Activated gamma-delta T cell (primary cell): Measurements from ENCODE around the gene SLC9A4.

ENCODE experiments used
- DNase-seq: peaks from one replicate; lab custom pipeline; 2025; lab: John Stamatoyannopoulos, UW
- total RNA-seq, 2 donors: gene quantifications; one replicate each; lab custom pipeline; 2026; lab: John Stamatoyannopoulos, UW

Gene SLC9A4, protein sequence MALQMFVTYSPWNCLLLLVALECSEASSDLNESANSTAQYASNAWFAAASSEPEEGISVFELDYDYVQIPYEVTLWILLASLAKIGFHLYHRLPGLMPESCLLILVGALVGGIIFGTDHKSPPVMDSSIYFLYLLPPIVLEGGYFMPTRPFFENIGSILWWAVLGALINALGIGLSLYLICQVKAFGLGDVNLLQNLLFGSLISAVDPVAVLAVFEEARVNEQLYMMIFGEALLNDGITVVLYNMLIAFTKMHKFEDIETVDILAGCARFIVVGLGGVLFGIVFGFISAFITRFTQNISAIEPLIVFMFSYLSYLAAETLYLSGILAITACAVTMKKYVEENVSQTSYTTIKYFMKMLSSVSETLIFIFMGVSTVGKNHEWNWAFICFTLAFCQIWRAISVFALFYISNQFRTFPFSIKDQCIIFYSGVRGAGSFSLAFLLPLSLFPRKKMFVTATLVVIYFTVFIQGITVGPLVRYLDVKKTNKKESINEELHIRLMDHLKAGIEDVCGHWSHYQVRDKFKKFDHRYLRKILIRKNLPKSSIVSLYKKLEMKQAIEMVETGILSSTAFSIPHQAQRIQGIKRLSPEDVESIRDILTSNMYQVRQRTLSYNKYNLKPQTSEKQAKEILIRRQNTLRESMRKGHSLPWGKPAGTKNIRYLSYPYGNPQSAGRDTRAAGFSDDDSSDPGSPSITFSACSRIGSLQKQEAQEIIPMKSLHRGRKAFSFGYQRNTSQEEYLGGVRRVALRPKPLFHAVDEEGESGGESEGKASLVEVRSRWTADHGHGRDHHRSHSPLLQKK
- total RNA-seq, result 0 to 0.09 reads per million in 2 donors

DNA sequence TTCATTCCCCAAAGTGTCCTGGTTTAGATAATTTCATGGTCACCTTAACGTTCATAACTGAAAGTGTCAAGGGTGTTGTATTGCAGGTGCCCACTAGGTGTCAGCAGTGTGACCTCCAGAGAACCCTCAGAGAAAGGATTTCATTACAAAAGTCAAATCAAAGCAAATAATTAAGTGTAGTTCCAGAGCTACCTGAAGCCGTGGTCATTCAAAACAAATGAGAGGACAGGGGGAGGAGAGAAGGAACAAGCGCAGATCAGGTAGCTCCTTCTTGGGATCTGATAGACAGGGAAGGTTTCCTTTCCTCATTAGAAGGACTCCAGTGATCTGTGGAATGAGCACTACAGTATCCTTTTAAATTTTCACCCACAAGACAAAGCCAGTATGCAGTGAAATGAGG lies at the start of gene SLC9A4:
Gene SLC9A4, plus strand, starts transcription at position 207 of the 400 bp plus-strand sequence. CDS start 534 bp downstream, outside the sequence.
- DNase-seq, result no peak

DNA sequence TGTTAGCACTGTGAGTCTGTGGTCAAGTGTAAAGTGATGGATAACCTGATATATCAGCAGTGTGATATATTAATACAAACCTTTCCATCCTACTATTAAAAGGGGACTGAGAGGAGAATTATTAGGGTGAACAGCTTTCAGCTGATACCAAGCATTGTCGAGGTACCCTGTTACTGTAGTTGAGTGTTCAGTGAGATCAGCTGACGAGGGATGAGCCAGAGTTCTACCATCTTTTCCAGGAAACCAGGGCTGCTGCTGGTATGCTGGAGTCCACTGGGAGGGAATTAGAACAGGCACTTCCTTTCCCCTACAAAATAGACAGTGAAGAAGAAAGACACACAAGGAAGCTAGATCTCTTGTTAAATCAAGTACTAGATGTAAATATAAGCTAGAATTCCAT lies 49.7 kb upstream of the SLC9A4 start:
- DNase-seq, result no peak

DNA sequence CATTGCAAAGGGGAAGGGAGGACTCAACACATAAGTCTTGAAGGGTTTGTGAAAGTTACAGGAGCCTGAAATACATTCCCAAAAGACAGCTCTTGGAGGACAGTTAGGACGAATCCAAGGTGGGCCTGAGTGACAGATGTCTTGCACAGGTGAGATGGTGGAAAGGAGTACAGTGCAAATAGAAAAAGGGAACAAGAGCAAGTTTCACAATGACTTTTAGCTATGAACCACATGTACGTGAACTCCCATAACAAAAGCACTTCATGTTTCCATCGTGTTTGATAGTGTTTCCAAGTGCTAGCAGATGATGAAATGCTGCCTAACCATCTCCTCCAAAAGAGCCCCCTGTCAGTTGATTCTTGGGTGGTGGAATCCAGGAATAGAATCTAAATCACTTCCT lies 48.3 kb upstream of the SLC9A4 start:
- DNase-seq, result no peak

DNA sequence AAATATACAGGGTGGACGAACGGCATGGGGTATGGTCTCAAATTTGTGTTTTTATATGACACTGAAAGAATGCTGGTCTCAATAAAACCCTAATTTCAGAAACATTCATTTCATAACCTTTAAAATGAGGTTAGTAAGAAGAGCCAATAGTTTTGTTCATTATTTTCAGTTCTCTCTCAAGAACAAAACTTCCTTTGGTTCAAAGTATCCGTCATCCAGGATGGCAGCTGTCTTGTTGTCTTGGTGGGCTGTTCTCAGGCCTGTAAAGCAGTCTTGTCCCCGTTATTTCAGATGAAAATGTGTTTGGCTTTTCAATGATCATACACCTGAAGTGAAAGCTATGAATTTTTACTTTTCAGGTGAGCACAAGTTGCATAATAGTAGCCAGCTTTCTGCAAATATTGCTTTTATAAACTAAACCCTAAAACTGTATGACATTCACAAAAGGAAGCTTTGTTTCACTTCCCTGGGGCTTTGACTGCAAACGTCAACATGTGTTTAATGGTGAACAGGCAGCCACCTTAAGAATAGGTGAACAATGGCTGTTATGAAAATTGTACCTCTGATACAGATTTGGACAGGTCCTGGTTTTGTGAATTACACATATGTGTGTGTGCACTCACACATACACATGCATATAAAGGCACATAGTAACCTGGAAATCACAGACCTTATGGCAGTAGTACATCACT lies 47.4 kb upstream of the SLC9A4 start:
- DNase-seq, result no peak

DNA sequence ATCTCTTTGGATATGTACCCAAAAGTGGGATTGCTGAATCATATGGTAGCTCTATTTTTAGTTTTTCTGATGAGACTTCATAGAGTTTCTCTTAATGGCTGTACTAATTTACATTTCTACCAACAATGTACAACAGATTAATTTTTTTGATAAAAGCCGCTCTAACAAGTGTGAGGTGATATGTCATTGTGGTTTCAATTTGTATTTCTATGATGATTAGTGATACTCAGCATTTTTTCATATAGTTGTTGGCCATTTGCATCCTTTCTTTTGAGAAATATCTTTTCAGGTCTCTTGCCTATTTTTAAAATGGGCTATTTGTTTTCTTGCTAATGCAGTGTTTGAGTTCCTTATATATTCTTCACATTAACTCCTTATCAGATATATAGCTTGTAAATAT lies 45.8 kb upstream of the SLC9A4 start:
- DNase-seq, result no peak

DNA sequence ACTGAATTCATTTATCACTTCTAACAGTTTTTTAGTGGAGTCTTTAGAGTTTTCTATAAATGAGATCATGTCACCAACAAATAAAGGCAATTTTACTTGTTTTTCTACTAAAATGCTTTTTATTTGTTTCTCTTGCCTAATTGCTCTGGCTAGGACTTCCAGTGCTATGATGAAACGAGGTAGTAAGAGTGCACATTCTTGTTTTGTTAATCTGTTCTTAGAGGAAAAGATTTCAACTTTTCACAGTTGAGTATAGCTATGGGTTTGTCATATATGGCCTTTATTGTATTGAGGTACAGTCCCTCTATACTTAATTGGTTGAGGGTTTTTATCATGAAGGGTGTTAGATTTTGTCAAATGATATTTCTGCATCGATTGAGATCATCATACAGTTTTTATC lies 44.5 kb upstream of the SLC9A4 start:
- DNase-seq, result no peak

DNA sequence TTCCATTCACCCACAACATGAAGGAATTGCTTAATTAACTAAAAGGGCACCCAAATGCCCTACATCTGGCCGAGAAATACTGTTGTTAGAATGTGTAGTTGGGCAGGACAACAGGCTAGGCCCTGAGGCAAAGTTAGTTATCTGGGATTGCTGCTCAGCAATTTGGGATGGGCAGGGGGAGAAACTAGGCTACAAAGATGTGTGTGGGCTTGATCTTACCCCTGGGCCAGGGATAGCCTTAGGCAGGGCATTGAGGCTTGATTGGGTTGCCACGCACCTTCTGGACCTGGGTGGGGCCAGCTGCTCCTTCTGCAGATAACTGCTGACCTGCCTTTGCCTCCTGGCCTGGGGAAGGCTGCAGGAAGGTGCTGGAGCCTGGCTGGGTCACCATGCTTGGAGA lies 40.6 kb upstream of the SLC9A4 start:
- no peak for DNase-seq

DNA sequence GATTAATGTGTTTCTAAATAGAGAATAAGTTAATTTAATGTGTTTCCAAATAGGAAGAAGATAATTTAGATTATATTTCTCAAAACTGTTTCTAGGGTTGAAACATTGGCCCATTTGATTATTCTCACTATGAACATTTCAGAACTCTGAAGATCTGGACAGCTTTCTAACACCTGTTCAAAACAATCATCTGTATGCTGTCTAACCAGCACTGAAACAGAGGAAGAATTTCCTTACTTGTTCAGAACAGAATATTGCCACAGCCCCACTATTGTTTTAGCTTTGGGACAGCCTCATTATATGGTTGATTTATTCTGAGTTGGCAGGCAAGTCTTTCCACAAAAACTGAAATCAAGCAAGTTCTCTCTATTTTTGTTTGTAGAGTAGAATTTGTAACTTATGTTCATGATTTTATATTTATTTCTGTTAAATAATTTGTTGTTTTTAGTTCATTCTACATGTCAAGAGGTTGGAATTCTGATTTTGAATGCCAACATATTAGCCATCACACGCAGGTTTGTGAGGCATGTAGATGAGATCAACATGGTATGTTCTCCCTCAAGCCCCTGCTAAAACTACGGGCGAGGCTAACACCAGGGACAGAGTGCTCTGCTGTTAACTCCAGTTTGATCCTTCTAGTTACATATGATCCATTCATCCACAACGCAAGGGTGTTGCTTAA lies 38.9 kb upstream of the SLC9A4 start:
- no peak for DNase-seq

DNA sequence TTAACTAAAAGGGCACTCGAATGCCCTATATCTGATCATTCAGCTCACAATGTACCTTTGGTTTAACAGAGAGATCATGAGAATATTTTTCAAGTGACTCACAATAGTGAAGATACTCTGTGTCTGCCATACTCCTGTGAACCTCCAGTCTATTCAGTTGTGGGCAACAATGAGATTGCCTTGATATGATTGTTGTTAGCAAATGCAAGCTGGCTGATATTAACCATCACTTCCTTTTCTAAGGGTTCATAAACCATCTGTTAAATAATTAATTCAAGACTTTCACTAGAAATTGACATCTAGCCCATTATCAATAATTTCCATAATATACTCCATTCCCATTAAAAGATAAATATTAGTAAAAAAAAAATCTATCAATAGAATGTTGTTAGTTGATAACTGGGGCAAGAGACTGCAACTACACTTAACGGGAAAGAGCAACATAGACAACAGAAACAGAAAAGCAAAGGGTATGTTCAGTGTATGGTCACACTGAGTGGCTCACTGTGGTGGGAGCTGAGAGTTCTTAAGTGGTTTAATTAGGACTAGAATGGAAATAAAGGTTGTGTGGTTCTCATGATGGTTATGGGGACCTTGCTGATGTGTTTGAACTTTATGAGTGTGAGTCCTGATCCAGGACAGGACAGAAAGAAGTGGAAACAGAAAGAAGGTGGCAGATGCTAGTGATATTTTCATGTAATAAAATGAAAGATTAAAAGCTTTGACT lies 38.2 kb upstream of the SLC9A4 start:
- DNase-seq, result no peak

DNA sequence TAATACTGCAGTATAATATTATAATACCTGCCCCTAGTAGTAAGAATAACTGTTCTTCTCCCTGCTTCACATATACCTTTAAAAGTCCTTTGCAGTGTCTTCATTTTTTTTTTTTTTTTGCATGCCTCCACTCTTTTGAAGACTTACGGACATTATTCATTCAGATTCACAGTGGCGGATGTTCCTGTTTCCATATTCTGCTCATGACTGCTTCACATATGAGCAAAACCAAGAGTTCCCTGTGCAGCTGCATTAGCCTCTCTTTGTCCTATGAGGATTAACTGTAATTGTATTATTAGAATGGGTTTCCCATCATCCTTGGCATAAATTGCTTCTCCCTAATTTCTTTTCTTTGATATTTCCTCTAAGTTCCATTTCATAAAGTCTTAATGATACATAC lies 37.3 kb upstream of the SLC9A4 start:
- DNase-seq, result no peak

DNA sequence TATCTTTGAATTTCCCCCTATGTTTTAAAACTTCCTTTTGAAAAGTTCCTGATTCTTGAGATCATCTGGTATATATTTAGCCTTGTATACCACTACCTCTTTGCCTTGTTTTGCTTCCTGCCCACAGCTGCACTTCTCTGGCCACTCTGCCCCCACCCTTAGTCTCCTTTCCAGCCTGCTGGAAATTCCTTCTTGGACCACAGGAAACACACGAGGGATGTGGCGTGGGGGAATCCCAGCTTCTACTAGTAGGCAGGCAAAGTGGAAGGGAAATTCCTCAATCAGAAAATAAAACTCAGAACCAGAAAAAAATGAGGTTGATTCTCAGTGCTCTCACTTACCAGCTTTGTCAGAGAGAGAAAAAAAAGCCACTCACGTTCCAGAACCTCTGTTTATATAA lies 36.7 kb upstream of the SLC9A4 start:
- DNase-seq, result no peak

DNA sequence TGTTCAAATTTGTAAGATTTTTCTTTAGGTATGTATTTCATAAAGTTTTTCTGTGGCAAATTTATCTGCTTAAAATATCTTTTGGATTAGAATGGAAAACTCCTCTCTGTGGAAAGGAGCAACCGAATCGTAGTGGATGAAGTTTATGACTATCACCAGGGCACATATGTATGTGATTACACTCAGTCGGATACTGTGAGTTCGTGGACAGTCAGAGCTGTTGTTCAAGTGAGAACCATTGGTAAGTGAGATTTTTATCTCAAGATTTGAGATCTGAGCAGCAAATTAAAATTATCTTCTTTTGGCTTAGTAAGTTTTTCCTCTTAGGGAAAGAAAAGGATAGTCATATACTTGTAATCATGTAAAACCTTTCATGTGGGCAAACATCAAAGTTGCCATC lies 35.9 kb upstream of the SLC9A4 start:
- no peak for DNase-seq

DNA sequence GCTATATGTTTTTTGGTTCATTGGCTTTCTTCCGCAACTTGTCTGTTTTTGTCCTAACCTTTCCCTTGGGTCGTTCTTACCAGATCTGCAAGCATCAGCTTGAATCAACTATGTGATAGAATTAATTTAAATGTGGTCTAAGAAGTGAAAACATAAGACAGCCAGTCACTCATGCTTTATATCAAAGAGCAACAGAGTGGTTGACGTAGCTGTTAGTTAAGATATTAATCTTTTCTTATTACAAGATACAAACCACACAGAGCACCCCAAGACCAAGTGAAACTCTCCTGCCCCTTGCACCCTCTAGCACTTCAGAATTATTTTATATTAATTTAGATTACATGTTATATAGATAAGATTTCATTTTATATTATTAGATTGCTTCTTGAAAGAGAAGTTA lies 34.9 kb upstream of the SLC9A4 start:
- DNase-seq, result no peak

DNA sequence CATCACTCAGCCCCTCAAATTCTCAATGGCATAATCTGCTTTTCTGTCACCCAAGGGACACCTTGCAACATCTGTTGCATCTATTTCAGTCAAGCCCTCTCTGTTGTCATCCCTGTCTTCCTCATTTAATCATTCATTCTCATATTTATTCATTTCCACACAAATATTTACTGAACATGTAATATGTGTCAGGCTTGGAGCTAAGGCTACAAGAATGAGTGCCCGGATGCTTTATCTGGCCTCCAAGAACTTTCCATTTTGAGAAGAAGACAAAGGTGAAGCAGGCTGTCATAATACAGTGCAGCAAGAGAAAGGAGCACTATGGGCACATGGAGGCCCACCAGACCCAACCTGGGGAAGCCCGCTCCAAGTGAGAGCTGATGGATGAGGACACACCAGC lies 34.4 kb upstream of the SLC9A4 start:
- no peak for DNase-seq

DNA sequence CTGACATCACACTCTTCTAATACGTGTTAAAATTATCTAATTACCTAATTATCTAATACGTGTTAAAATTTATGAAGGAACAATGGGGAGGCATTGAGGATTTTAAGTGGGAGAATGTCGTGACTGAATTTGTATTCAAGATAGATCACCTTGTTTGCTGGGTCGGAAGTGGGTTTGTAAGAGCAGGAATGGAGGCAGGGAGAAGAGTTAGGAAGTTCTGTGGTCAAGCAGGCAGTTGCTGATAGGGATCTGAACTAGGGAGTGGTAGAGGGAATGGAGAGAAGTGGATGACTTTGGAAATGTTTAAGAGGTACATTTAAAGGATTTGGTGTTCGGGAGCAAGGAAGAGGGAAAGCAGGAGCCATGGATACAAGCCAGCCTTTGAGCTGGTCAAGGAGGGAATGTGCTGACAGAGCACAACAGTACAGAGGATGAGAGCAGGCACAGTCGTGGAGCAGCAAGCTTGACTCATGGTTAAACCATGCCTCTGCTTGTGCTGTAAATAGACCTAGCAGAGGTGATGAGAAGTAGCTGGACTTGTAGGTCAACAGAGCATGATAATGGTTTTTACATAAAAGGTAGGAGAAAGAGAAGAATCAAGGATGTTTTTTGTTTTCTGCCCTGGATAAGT lies 33.8 kb upstream of the SLC9A4 start:
- no peak for DNase-seq

DNA sequence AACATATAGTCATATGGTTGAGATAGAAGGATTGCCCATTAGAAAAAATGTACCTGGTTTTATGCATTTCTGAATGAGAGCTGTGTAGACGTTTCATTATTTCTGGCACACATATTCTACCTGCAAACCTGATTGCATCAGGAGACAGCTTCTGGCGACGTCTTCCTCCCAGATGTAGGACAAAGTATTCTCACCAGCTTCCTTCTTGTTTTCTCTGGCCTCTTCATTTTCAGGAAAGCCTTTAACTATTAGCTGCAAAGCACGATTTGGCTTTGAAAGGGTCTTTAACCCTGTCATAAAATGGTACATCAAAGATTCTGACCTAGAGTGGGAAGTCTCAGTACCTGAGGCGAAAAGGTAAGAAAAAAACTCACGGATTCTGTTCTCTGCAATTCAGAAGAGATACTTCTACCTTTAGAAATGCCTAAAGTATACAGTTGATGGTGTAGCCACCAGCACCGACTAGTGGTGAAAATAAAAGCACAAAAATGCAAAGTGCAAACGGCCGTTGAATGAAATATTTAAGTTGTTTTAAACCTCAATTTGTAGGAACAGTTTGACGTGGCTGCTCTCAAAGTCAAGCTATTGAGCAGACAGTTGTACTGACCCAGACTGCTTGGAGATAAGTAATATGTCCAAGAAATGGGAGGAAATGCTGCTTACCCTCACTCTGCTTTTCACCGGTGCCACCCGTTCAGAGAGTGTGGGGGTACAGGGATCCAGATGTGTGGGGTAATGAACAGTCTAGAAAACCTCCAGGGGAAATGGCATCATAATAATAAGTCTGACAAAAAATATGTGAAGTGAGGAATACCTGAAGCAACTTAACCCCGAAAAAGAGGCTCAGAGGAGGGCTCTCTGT lies 29.8 kb upstream of the SLC9A4 start:
- DNase-seq, result no peak

DNA sequence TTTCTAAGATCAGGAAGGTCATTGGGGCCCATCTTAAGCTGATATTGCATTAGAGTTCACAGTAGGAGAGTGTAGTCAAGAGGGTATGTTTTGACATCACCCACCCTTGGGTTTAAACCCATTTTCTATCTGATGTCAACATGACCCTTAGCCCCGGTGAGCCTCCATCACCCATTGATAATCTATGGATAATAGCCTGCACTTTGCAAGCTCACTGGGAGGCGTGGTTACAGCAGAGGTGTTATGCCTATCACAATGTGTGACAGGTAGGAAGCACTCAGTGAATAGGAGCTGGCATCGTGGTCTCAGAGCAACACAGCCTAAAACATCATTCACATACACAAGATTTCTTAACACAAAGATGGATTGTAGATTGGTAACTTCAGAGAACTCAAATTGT lies 28.8 kb upstream of the SLC9A4 start:
- DNase-seq, result no peak

DNA sequence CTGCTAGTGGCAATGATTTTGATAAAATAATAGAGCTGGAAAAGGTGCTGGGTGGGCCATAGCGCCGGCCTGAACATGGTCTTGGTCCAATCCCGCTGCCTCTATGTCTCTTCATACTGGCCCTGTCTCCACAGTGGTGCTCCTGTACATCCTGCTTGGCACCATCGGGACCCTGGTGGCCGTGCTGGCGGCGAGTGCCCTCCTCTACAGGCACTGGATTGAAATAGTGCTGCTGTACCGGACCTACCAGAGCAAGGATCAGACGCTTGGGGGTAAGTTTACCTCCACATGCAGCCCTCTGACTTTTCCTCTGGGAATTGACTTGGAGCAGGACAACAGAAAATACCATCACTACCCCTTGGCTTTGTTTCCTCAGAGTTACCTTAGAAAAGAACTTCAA lies 26.1 kb upstream of the SLC9A4 start:
- no peak for DNase-seq

DNA sequence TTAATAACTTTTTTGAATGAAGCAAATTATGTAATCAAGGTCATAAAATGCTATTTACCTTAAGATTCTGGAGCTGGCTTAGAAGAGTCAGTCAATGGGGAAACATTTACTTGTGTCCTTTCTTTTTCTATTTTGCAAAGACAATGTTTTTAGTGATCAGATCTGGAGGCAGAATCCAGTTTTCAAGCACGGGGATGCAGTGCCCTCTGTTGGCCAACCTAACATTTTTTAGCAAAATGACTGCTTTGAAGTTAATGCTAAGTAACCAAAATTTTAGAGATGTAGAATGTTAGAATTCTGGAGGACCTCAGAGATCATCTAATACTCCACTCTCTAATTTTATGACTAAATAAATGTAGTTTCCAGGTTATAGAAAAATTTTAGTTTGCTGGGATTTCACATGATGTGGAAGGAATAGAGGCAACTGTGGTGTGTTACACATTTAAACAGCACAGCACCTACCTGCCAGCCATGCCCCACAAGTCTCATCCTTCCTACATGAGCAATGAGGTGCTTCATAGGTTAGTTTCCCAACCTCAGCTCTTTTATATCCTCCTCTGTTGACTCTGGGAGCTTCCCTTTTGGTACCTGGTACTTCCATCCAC lies 23.6 kb upstream of the SLC9A4 start:
- no peak for DNase-seq

DNA sequence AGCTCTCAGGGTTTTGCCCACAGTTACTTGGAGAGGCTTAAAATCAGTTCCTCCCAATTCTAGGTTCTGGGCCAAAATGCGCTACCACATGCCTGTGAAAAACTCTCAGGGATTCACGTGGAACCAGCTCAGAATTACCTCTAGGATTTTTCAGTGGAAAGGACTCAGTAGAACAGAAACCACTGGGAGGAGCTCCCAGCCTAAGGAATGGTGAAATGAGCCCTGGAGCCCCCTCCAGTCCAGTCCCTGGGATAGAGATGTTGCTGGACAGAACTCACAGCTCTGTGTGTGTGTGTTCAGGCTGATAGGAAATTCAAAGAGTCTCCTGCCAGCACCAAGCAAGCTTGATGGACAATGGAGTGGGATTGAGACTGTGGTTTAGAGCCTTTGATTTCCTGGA lies 21.1 kb upstream of the SLC9A4 start:
- DNase-seq, result no peak
